Uterus (tissue), 4 donors: ENCODE measurements around the gene HOXB4. TPM values are rescaled to one million over a fixed set of nuclear protein-coding genes. Genes with fewer than 3 reads are reported as not detected.

Experiments used
- DNase-seq, 2 donors: peaks; one replicate each; pipeline ENCODE4 v3.0.0-alpha.2; 2019 to 2020
- H3K27ac ChIP-seq, 2 donors: fragments of 200-600 bp; sonication (generic); 1 replicate in 1 of 2; 2 replicates in 1 of 2; pipeline ENCODE4 v1.5.1; 2016 to 2018
- H3K27me3 ChIP-seq, 2 donors: fragments of 200-600 bp; sonication (generic); one replicate each; pipeline ENCODE4 v1.5.1; 2018 to 2019; ENCODE audit warnings: control low read depth in 1 of 2
- H3K36me3 ChIP-seq, 2 donors: fragments of 200-600 bp; sonication (generic); one replicate each; pipeline ENCODE4 v1.5.1; 2019; ENCODE audit warnings: control low read depth in 1 of 2
- H3K4me1 ChIP-seq, 2 donors: fragments of 200-600 bp; sonication (generic); one replicate each; pipeline ENCODE4 v1.5.1; 2018 to 2019; ENCODE audit warnings: control low read depth in 1 of 2
- H3K4me3 ChIP-seq, 2 donors: fragments of 200-600 bp; sonication (generic); 1 replicate in 1 of 2; 2 replicates in 1 of 2; pipeline ENCODE4 v1.5.1; 2018 to 2019; ENCODE audit warnings: mild to moderate bottlenecking in 1 of 2
- H3K9me3 ChIP-seq, 2 donors: fragments of 200-600 bp; sonication (generic); one replicate each; pipeline ENCODE4 v1.5.1; 2019; ENCODE audit warnings: control low read depth in 1 of 2
- CTCF ChIP-seq, 4 experiments: fragments of 200-600 bp in 2 of 4; fragments of 450-650 bp in 2 of 4; sonication (generic) in 2 of 4; IDR thresholded peaks; one replicate each; pipeline ENCODE4 v1.5.1; 2016 to 2019; ENCODE audit warnings: antibody characterized with exemption in 4 of 4, mild to moderate bottlenecking in 2 of 4, moderate library complexity in 1 of 4
- POLR2A ChIP-seq, 2 donors: fragments of 450-650 bp; IDR thresholded peaks; one replicate each; pipeline ENCODE4 v1.6.1; 2016; ENCODE audit warnings: antibody characterized with exemption in 2 of 2, mild to moderate bottlenecking in 1 of 2, moderate library complexity in 1 of 2
- intact Hi-C: fragments of 100-400 bp; cut with DNase I; formaldehyde crosslinking; loops from one replicate; pipeline ENCODE4 v1.15.1; 2023; ENCODE audit warnings: low total_unique reads
- total RNA-seq, 4 donors: library from RNA; depleted of rRNA in 3 of 4; stranded (reverse); fragments of >200 nt in 3 of 4; gene quantifications; one replicate each; pipeline versions ENCODE4 v1.1.0 to v1.2.4, GENCODE V29; 2014 to 2023
- donor health status: DM: yes; HTN: yes; CAD: no.

Gene HOXB4
- total RNA-seq, 4 donors from 2014 or later, result 0.88 to 6.9 (median 5.5) TPM; not detected in 1

- TF ChIP-seq POLR2A (IDR thresholded peaks at IDR 0.05), result no peak
- no peak for TF ChIP-seq CTCF (IDR thresholded peaks at IDR 0.05)
- peaks cover 0 to 52% of the 10 kb centered on the region in 2 donors for H3K27me3 ChIP-seq
- intact Hi-C loops, result loop anchor here (10.0 kb wide), 1 partner anchor 246 kb away; no protein-coding TSS in a partner anchor
- no peaks in the 10 kb centered on the region for H3K4me1 ChIP-seq
- no peak overlapping the region for H3K4me3 ChIP-seq
- no peaks in the 10 kb centered on the region for H3K9me3 ChIP-seq
- H3K36me3 ChIP-seq, result no peaks in the 10 kb centered on the region
- H3K27ac ChIP-seq, result peak overlapping the region; percentile 25 to 68
- no peak for DNase-seq
These were observed 12.5 kb upstream of the HOXB4 start for GRCh38 chr17:48590607-48591161.

- peaks cover 0 to 2% of the 10 kb centered on the region in 2 donors for H3K4me1 ChIP-seq
These were observed 11.9 kb upstream of the HOXB4 start, which contains the start of gene HOXB3 for GRCh38 chr17:48589831-48590606. HOXB3 (minus strand) TSS chr17:48590241; CDS start chr17:48552474, 37,767 bp downstream.

GRCh38 chr17:48589060-48589830, 11.1 kb upstream of the HOXB4 start:
- H3K36me3 ChIP-seq, result no peaks in the 10 kb centered on the region
- peak overlapping the region in 1 of 2 donors; percentile 27 for H3K4me3 ChIP-seq
- H3K4me1 ChIP-seq, result peaks cover 0 to 6% of the 10 kb centered on the region in 2 donors
- peaks cover 0 to 47% of the 10 kb centered on the region in 2 donors for H3K27me3 ChIP-seq
- TF ChIP-seq POLR2A (IDR thresholded peaks at IDR 0.05) (no peak), CTCF (IDR thresholded peaks at IDR 0.05) (no peak)
- H3K9me3 ChIP-seq, result no peaks in the 10 kb centered on the region
- H3K27ac ChIP-seq, result peak overlapping the region in 1 of 2 donors; percentile 68
- intact Hi-C loops, result loop anchor here (2.0 kb wide), 1 partner anchor 96 kb away; no protein-coding TSS in a partner anchor
- no peak for DNase-seq

More at GRCh38 chr17:48589831-48590606, 11.9 kb upstream of the HOXB4 start, which contains the start of gene HOXB3:
- H3K36me3 ChIP-seq, result no peaks in the 10 kb centered on the region
- peak in 1 of 2 donors; percentile 51 for DNase-seq
- TF ChIP-seq POLR2A (IDR thresholded peaks at IDR 0.05) (no peak), CTCF (IDR thresholded peaks at IDR 0.05) (no peak)
- intact Hi-C loops, result loop anchor here (2.0 to 10.0 kb wide), 2 partner anchors 97 to 245 kb away; no protein-coding TSS in a partner anchor
- no peaks in the 10 kb centered on the region for H3K9me3 ChIP-seq
- peak within 1 kb of the TSS; percentile 25 to 68 for H3K27ac ChIP-seq
- H3K4me3 ChIP-seq, result peak within 1 kb of the TSS in 1 of 2 donors; percentile 27
- H3K27me3 ChIP-seq, result peaks cover 0 to 45% of the 10 kb centered on the region in 2 donors

- Histone ChIP-seq H3K36me3 (no peaks in the 10 kb centered on the region), H3K27ac (peak overlapping the region; percentile 79 to 87), H3K9me3 (no peaks in the 10 kb centered on the region), H3K4me3 (no peak overlapping the region), H3K27me3 (peaks cover 0 to 50% of the 10 kb centered on the region in 2 donors), H3K4me1 (peaks cover 0 to 6% of the 10 kb centered on the region in 2 donors)
- DNase-seq, result no peak
- TF ChIP-seq POLR2A (IDR thresholded peaks at IDR 0.05), result no peak
- TF ChIP-seq CTCF (IDR thresholded peaks at IDR 0.05), result no peak
- intact Hi-C loops, result loop anchor here (2.0 kb wide), 1 partner anchor 96 kb away; no protein-coding TSS in a partner anchor
These were observed 10.4 kb upstream of the HOXB4 start for GRCh38 chr17:48588528-48588927.
